IMR-90 (cell line): ENCODE measurements around the gene SH3RF3. TPM values are rescaled to one million over a fixed set of nuclear protein-coding genes. Genes with fewer than 3 reads are reported as not detected.

Source experiments
- ATAC-seq: fragments of 200-7000 bp; cut with Tn5 transposase; 2 replicates; pipeline ENCODE4 v1.9.1; 2020; ENCODE audit warnings: low read depth, mild to moderate bottlenecking, moderate library complexity
- BruUV-seq: library from RNA; stranded (reverse); fragments of 400-500 nt; replicated peaks from 2 replicates; lab custom pipeline; 2021; lab: Mats Ljungman, UMichigan
- CTCF ChIA-PET: fragments of 300-600 bp; formaldehyde crosslinking; extraction: SDS; loops from one replicate; lab custom pipeline; 2021; ENCODE audit warnings: antibody characterized with exemption; lab: Yijun Ruan, JAX
- POLR2A ChIA-PET: fragments of 300-600 bp; sonication (Branson Sonifier 250); formaldehyde crosslinking; loops from one replicate; lab custom pipeline; 2022; ENCODE audit warnings: antibody characterized with exemption; ENCODE audit not compliant: unreplicated experiment; lab: Charles Lee
- DNase-seq: peaks from one replicate; pipeline ENCODE4 v3.0.0; 2013
- H2AFZ ChIP-seq: replicated peaks from 2 replicates; pipeline ENCODE3; 2013; ENCODE audit warnings: low read length, mild to moderate bottlenecking; ENCODE audit not compliant: poor library complexity
- H2AK5ac ChIP-seq: 2 replicates; pipeline ENCODE4 v1.6.1; 2013; ENCODE audit warnings: low read depth, low read length, inconsistent platforms
- H2AK9ac ChIP-seq: replicated peaks from 2 replicates; pipeline ENCODE3; 2013; ENCODE audit warnings: mild to moderate bottlenecking, low read depth, low read length, moderate library complexity; ENCODE audit not compliant: poor library complexity
- H2BK120ac ChIP-seq: 2 replicates; pipeline ENCODE4 v1.6.1; 2013; ENCODE audit warnings: low read depth, low read length, inconsistent platforms
- H2BK15ac ChIP-seq: 3 replicates; pipeline ENCODE4 v1.6.1; 2013; ENCODE audit warnings: low read depth, low read length, inconsistent platforms
- H2BK20ac ChIP-seq: 2 replicates; pipeline ENCODE4 v1.6.1; 2013; ENCODE audit warnings: low read depth, mild to moderate bottlenecking, inconsistent platforms, low read length, moderate library complexity
- H2BK5ac ChIP-seq: 2 replicates; pipeline ENCODE4 v1.6.1; 2013; ENCODE audit warnings: mild to moderate bottlenecking, low read depth, low read length, inconsistent platforms; ENCODE audit not compliant: poor library complexity, severe bottlenecking
- H3K14ac ChIP-seq: replicated peaks from 2 replicates; pipeline ENCODE4 v1.6.1; 2013; ENCODE audit warnings: low read depth, low read length, inconsistent platforms
- H3K18ac ChIP-seq: 2 replicates; pipeline ENCODE4 v1.6.1; 2013; ENCODE audit warnings: low read depth, low read length, control low read depth
- H3K23ac ChIP-seq: 2 replicates; pipeline ENCODE4 v1.6.1; 2013; ENCODE audit warnings: low read depth, low read length, inconsistent platforms
- H3K27ac ChIP-seq: 2 replicates; pipeline ENCODE4 v1.5.1; 2013; ENCODE audit warnings: mild to moderate bottlenecking, control low read depth, low read length; ENCODE audit not compliant: insufficient read depth
- H3K27me3 ChIP-seq: 2 replicates; pipeline ENCODE4 v1.6.1; 2013; ENCODE audit warnings: low read length; ENCODE audit not compliant: control insufficient read depth, insufficient read depth
- H3K36me3 ChIP-seq: 2 replicates; pipeline ENCODE4 v1.6.1; 2013; ENCODE audit warnings: low read length, mixed read lengths; ENCODE audit not compliant: control insufficient read depth, insufficient read depth
- H3K4ac ChIP-seq: 2 replicates; pipeline ENCODE4 v1.6.1; 2013; ENCODE audit warnings: low read depth, low read length, inconsistent platforms
- H3K4me1 ChIP-seq: 2 replicates; pipeline ENCODE4 v1.6.1; 2013; ENCODE audit warnings: low read length, mixed read lengths; ENCODE audit not compliant: control insufficient read depth, insufficient read depth
- H3K4me2 ChIP-seq: 2 replicates; pipeline ENCODE4 v1.6.1; 2013; ENCODE audit warnings: low read depth, mild to moderate bottlenecking, control low read depth, low read length, moderate library complexity
- H3K4me3 ChIP-seq: 2 replicates; pipeline ENCODE4 v1.5.1; 2013; ENCODE audit warnings: low read depth, mild to moderate bottlenecking, control low read depth, low read length, moderate library complexity; ENCODE audit not compliant: insufficient read depth
- H3K56ac ChIP-seq: 2 replicates; pipeline ENCODE4 v1.6.1; 2013; ENCODE audit warnings: low read length, inconsistent platforms; ENCODE audit not compliant: insufficient read depth; ENCODE audit errors: extremely low read depth
- H3K79me1 ChIP-seq, 2 experiments: 2 replicates each; pipeline ENCODE4 v1.6.1; 2013; ENCODE audit warnings: low read length in 2 of 2, inconsistent platforms in 1 of 2, low read depth in 1 of 2
- H3K9ac ChIP-seq: 2 replicates; pipeline ENCODE4 v1.6.1; 2013; ENCODE audit warnings: low read depth, low read length, control low read depth
- H3K9me1 ChIP-seq: 2 replicates; pipeline ENCODE4 v1.6.1; 2013; ENCODE audit warnings: low read length, inconsistent platforms; ENCODE audit not compliant: insufficient read depth
- H3K9me3 ChIP-seq: 2 replicates; pipeline ENCODE4 v1.6.1; 2013; ENCODE audit warnings: low read length; ENCODE audit not compliant: control insufficient read depth, insufficient read depth
- H4K20me1 ChIP-seq: 2 replicates; pipeline ENCODE4 v1.6.1; 2013; ENCODE audit warnings: low read length, inconsistent platforms; ENCODE audit not compliant: insufficient read depth
- H4K5ac ChIP-seq: 2 replicates; pipeline ENCODE4 v1.6.1; 2013; ENCODE audit warnings: mild to moderate bottlenecking, low read depth, low read length, control low read depth
- H4K8ac ChIP-seq, 2 experiments: 2 replicates each; pipeline ENCODE4 v1.6.1; 2013; ENCODE audit warnings: low read depth in 2 of 2, low read length in 2 of 2, control low read depth in 1 of 2, inconsistent platforms in 1 of 2
- H4K91ac ChIP-seq: 2 replicates; pipeline ENCODE4 v1.6.1; 2013; ENCODE audit warnings: low read depth, low read length, inconsistent platforms; ENCODE audit not compliant: insufficient read depth
- CEBPB ChIP-seq: IDR thresholded peaks from 2 replicates; pipeline ENCODE4 v1.6.1; 2012; ENCODE audit warnings: low read depth, low read length, improper control_type of control experiment
- FOS ChIP-seq: fragments of 150-350 bp; IDR thresholded peaks from 2 replicates; pipeline ENCODE4 v1.6.1; 2016; ENCODE audit warnings: low read depth, low read length
- MAFK ChIP-seq: IDR thresholded peaks from 2 replicates; pipeline ENCODE4 v1.6.1; 2012; ENCODE audit warnings: low read depth, low read length, improper control_type of control experiment
- RAD21 ChIP-seq: IDR thresholded peaks from 2 replicates; pipeline ENCODE4 v1.6.1; 2012; ENCODE audit warnings: low read length, improper control_type of control experiment
- RFX5 ChIP-seq: IDR thresholded peaks from 2 replicates; pipeline ENCODE4 v1.8.0; 2012; ENCODE audit warnings: low read depth, mild to moderate bottlenecking, low read length, moderate library complexity
- WGBS, 2 experiments: methylation state at CpG; one replicate each; pipeline versions ENCODE4 v1.1.5 to v1.1.7; 2013; ENCODE audit warnings: missing lambda C conversion rate in 2 of 2; ENCODE audit not compliant: insufficient read length in 1 of 2; ENCODE audit errors: extremely low coverage in 2 of 2; 5-methylcytosine and 5-hydroxymethylcytosine counted together
- dilution Hi-C: fragments of 300-500 bp; cut with HindIII; formaldehyde crosslinking; loops from one replicate; pipeline ENCODE4 v1.14.3; 2018; ENCODE audit warnings: low sequenced_read_pairs; ENCODE audit not compliant: unreplicated experiment
- in situ Hi-C: fragments of 300-500 bp; cut with MboI; formaldehyde crosslinking; loops from 3 replicates; pipeline ENCODE4 v1.14.3; 2019; ENCODE audit warnings: low sequenced_read_pairs, inconsistent platforms, mixed read lengths
- intact Hi-C: fragments of 100-400 bp; cut with micrococcal nuclease; formaldehyde crosslinking; loops from 2 replicates; pipeline ENCODE4 v1.10.0; 2022
- polyA plus RNA-seq, 3 experiments: library from polyadenylated mRNA; depleted of rRNA; stranded (reverse); fragments of >200 nt; gene quantifications; 2 replicates each; pipeline ENCODE4 v1.2.3, GENCODE V29; 2012; ENCODE audit warnings: low replicate concordance in 1 of 3
- total RNA-seq: library from RNA; depleted of rRNA; stranded (reverse); fragments of >200 nt; gene quantifications from 2 replicates; pipeline ENCODE4 v1.2.3, GENCODE V29; 2012
- TF ChIP-seq, protein P1 (sequence below): fragments of 150-350 bp; IDR thresholded peaks from 2 replicates; pipeline ENCODE4 v1.6.1; 2016; ENCODE audit warnings: low read depth, mild to moderate bottlenecking, low read length, moderate library complexity, borderline replicate concordance

SH3RF3 gene
- total and polyA plus RNA-seq, 2 of the 4 experiments (the other 2 are of a cell fraction): 3.4 to 5.3 TPM

- no peak for TF ChIP-seq FOS
Measured at GRCh38 chr2:109196081-109196875, 67.3 kb downstream of the SH3RF3 start (continued).

- in situ Hi-C loops (no loop called here), intact Hi-C loops (no loop called here), dilution Hi-C loops (no loop called here)
- Histone ChIP-seq H3K4me2 (no peak overlapping the region), H2BK5ac (no peak overlapping the region), H3K79me1 (peaks cover 57 to 91% of the 10 kb centered on the region in 2 experiments), H3K9me3 (no peaks in the 10 kb centered on the region), H3K27ac (no peak overlapping the region), H2BK20ac (no peak overlapping the region), H3K36me3 (no peaks in the 10 kb centered on the region), H4K8ac (no peak overlapping the region), H2AK9ac (no peak overlapping the region), H2AFZ (no peak overlapping the region), H3K4me1 (peaks cover 9% of the 10 kb centered on the region), H4K91ac (no peak overlapping the region), H3K9ac (no peak overlapping the region), H3K23ac (peak overlapping the region; percentile 8), H3K14ac (0 out of 2 replicates have a peak overlapping the region, but pooled peaks have one; percentile 25), H2AK5ac (peak overlapping the region; percentile 11; the same call in 1 of the 2 replicates), H4K5ac (no peak overlapping the region), H3K56ac (no peak overlapping the region), H3K4ac (0 out of 2 replicates have a peak overlapping the region, but pooled peaks have one; percentile 10), H3K27me3 (no peaks in the 10 kb centered on the region), H2BK15ac (no peak overlapping the region), H3K4me3 (no peak overlapping the region), H3K18ac (no peak overlapping the region), H2BK120ac (no peak overlapping the region), H3K9me1 (peaks cover 30% of the 10 kb centered on the region), H4K20me1 (peaks cover 88% of the 10 kb centered on the region)
- ChIA-PET POLR2A (no interaction called here), CTCF (no interaction called here)
- ATAC-seq: peak; percentile 30
- DNase-seq: no peak
- TF ChIP-seq MAFK: no peak
- TF ChIP-seq RFX5: no peak
- TF ChIP-seq CEBPB: no peak
- no peak for TF ChIP-seq RAD21
- TF ChIP-seq, protein P1, sequence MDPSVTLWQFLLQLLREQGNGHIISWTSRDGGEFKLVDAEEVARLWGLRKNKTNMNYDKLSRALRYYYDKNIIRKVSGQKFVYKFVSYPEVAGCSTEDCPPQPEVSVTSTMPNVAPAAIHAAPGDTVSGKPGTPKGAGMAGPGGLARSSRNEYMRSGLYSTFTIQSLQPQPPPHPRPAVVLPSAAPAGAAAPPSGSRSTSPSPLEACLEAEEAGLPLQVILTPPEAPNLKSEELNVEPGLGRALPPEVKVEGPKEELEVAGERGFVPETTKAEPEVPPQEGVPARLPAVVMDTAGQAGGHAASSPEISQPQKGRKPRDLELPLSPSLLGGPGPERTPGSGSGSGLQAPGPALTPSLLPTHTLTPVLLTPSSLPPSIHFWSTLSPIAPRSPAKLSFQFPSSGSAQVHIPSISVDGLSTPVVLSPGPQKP: no peak
- 100% methylated on average over 1 of the region's 6 CpGs; no CpG with 5 or more reads in 1 of the 2 experiments for WGBS, 2 experiments
- BruUV-seq: no TSS peak
Measured at GRCh38 chr2:109197491-109198418, 68.8 kb downstream of the SH3RF3 start.
